Endothelial cell of umbilical vein (primary cell): ENCODE measurements around the gene DENND1A.

Experiments
- CTCF ChIP-seq, 2 donors: IDR thresholded peaks; 1 replicate in 1 of 2; 2 replicates in 1 of 2; pipeline ENCODE4 v1.5.1; 2011; ENCODE audit warnings: low read length in 2 of 2, mild to moderate bottlenecking in 2 of 2, moderate library complexity in 2 of 2, control low read depth in 1 of 2, inconsistent platforms in 1 of 2, low read depth in 1 of 2; ENCODE audit not compliant: insufficient read depth in 1 of 2; ENCODE audit errors: extremely low read depth in 1 of 2
- EZH2 ChIP-seq: IDR thresholded peaks from 2 replicates; pipeline ENCODE4 v1.6.1; 2012; ENCODE audit warnings: borderline replicate concordance, low read depth, mild to moderate bottlenecking, moderate library complexity, low read length, inconsistent platforms; ENCODE audit not compliant: severe bottlenecking
- FOS ChIP-seq: IDR thresholded peaks from 2 replicates; pipeline ENCODE4 v1.6.1; 2011; ENCODE audit warnings: mild to moderate bottlenecking, low read length, moderate library complexity, borderline replicate concordance; ENCODE audit not compliant: insufficient read depth
- MAX ChIP-seq: IDR thresholded peaks from 2 replicates; pipeline ENCODE4 v1.6.1; 2011; ENCODE audit not compliant: insufficient read depth, insufficient read length
- MYC ChIP-seq: IDR thresholded peaks from one replicate; pipeline ENCODE4 v1.6.1; 2011; ENCODE audit warnings: mild to moderate bottlenecking, low read depth, low read length
- POLR2A ChIP-seq: IDR thresholded peaks from 2 replicates; pipeline ENCODE4 v1.6.1; 2012; ENCODE audit warnings: low read depth, mild to moderate bottlenecking, control low read depth, low read length
- POLR2AphosphoS5 ChIP-seq: IDR thresholded peaks from 2 replicates; pipeline ENCODE4 v1.6.1; 2012; ENCODE audit warnings: low read depth, mild to moderate bottlenecking, control low read depth, low read length, moderate library complexity; ENCODE audit not compliant: insufficient read depth

GRCh38 chr9:123346826-123347225, 583.1 kb downstream of the DENND1A start:
- TF ChIP-seq MYC = no peak
- TF ChIP-seq POLR2A = no peak
- no peak for TF ChIP-seq CTCF (IDR thresholded peaks at IDR 0.05; ENCODE audit: extremely low read depth in 1 of 2, insufficient read depth in 1 of 2, low read depth in 1 of 2, low read length in 2 of 2)
- TF ChIP-seq POLR2AphosphoS5 = no peak
- no peak for TF ChIP-seq FOS
- no peak for TF ChIP-seq MAX
- TF ChIP-seq EZH2 = no peak
